Hair follicular keratinocyte (primary cell): ENCODE measurements around the gene KRTAP6-3. TPM values are rescaled to one million over a fixed set of nuclear protein-coding genes. Genes with fewer than 3 reads are reported as not detected.

Source experiments
- total RNA-seq: library from RNA; depleted of rRNA; stranded (reverse); fragments of >200 nt; gene quantifications from 2 replicates; pipeline ENCODE4 v1.2.3, GENCODE V29; 2015

KRTAP6-3 gene
- not detected in 2 replicates for total RNA-seq

GRCh38 chr21:30592140-30592539 is at the start of gene KRTAP6-3:
Gene KRTAP6-3, plus strand, starts transcription at chr21:30592440. Its CDS starts 6 bp downstream, at chr21:30592446.

GRCh38 chr21:30561264-30561895 is 30.9 kb upstream of the KRTAP6-3 start, which contains the start of gene KRTAP19-7:
Gene KRTAP19-7, minus strand, starts transcription at chr21:30561314. Its CDS starts 25 bp downstream, at chr21:30561289.

GRCh38 chr21:30590297-30590696 is 1.9 kb upstream of the KRTAP6-3 start, which contains the start of gene KRTAP22-2:
Gene KRTAP22-2, minus strand, starts transcription at chr21:30590397.

GRCh38 chr21:30598802-30599201 is 6.6 kb downstream of the KRTAP6-3 start, which contains the start of gene KRTAP6-2:
Gene KRTAP6-2, minus strand, starts transcription at chr21:30598902. Its CDS starts 28 bp downstream, at chr21:30598874.

GRCh38 chr21:30600787-30601186 is 8.5 kb downstream of the KRTAP6-3 start, which contains the start of gene KRTAP22-1:
Gene KRTAP22-1, plus strand, starts transcription at chr21:30601087.

GRCh38 chr21:30613836-30614235 is 21.6 kb downstream of the KRTAP6-3 start, which contains the start of gene KRTAP6-1:
Gene KRTAP6-1, minus strand, starts transcription at chr21:30613930. Its CDS starts 26 bp downstream, at chr21:30613904.

GRCh38 chr21:30616125-30616524 is 23.9 kb downstream of the KRTAP6-3 start, which contains the start of gene KRTAP20-1:
Gene KRTAP20-1, plus strand, starts transcription at chr21:30616425. Its CDS starts 30 bp downstream, at chr21:30616455.

GRCh38 chr21:30620522-30620921 is 28.3 kb downstream of the KRTAP6-3 start, which contains the start of gene KRTAP20-4:
Gene KRTAP20-4, plus strand, starts transcription at chr21:30620627.

GRCh38 chr21:30634906-30635305 is 42.7 kb downstream of the KRTAP6-3 start, which contains the start of gene KRTAP20-2:
Gene KRTAP20-2, plus strand, starts transcription at chr21:30635206. Its CDS starts 58 bp downstream, at chr21:30635264.

GRCh38 chr21:30642564-30642963 is 50.3 kb downstream of the KRTAP6-3 start, which contains the start of gene KRTAP20-3:
Gene KRTAP20-3, plus strand, starts transcription at chr21:30642864.

Other genes with a start within 250 kb of the KRTAP6-3 start
- gene KRTAP23-1, start 243.8 kb upstream of the KRTAP6-3 start, total RNA-seq = not detected in 2 replicates
- gene KRTAP13-2, start 220.2 kb upstream of the KRTAP6-3 start, total RNA-seq = not detected in 2 replicates
- not detected in 2 replicates for gene KRTAP13-1, start 196.4 kb upstream of the KRTAP6-3 start, total RNA-seq
- not detected in 2 replicates for gene KRTAP13-3, start 166.5 kb upstream of the KRTAP6-3 start, total RNA-seq
- not detected in 2 replicates for gene KRTAP13-4, start 162.2 kb upstream of the KRTAP6-3 start, total RNA-seq
- not detected in 2 replicates for gene KRTAP15-1, start 152.2 kb upstream of the KRTAP6-3 start, total RNA-seq
- gene KRTAP19-1, start 112.1 kb upstream of the KRTAP6-3 start, total RNA-seq = not detected in 2 replicates
- gene KRTAP19-2, start 105.0 kb upstream of the KRTAP6-3 start, total RNA-seq = not detected in 2 replicates
- not detected in 2 replicates for gene KRTAP19-3, start 100.4 kb upstream of the KRTAP6-3 start, total RNA-seq
- gene KRTAP19-4, start 95.3 kb upstream of the KRTAP6-3 start, total RNA-seq = not detected in 2 replicates
- gene KRTAP19-5, start 90.3 kb upstream of the KRTAP6-3 start, total RNA-seq = not detected in 2 replicates
- gene KRTAP19-6, start 50.6 kb upstream of the KRTAP6-3 start, total RNA-seq = not detected in 2 replicates
- not detected in 2 replicates for gene KRTAP19-7, start 31.1 kb upstream of the KRTAP6-3 start, total RNA-seq
- not detected in 2 replicates for gene KRTAP22-2, start 2.0 kb upstream of the KRTAP6-3 start, total RNA-seq
- not detected in 2 replicates for gene KRTAP6-2, start 6.5 kb downstream of the KRTAP6-3 start, total RNA-seq
- gene KRTAP22-1, start 8.6 kb downstream of the KRTAP6-3 start, total RNA-seq = not detected in 2 replicates
- not detected in 2 replicates for gene KRTAP6-1, start 21.5 kb downstream of the KRTAP6-3 start, total RNA-seq
- not detected in 2 replicates for gene KRTAP20-1, start 24.0 kb downstream of the KRTAP6-3 start, total RNA-seq
- gene KRTAP20-4, start 28.2 kb downstream of the KRTAP6-3 start, total RNA-seq = not detected in 2 replicates
- gene KRTAP20-2, start 42.8 kb downstream of the KRTAP6-3 start, total RNA-seq = not detected in 2 replicates
- gene KRTAP20-3, start 50.4 kb downstream of the KRTAP6-3 start, total RNA-seq = not detected in 2 replicates
- not detected in 2 replicates for gene KRTAP21-3, start 126.3 kb downstream of the KRTAP6-3 start, total RNA-seq
- not detected in 2 replicates for gene KRTAP21-2, start 154.8 kb downstream of the KRTAP6-3 start, total RNA-seq
- gene KRTAP21-1, start 163.0 kb downstream of the KRTAP6-3 start, total RNA-seq = not detected in 2 replicates
- gene KRTAP8-1, start 220.8 kb downstream of the KRTAP6-3 start, total RNA-seq = not detected in 2 replicates
- not detected in 2 replicates for gene KRTAP7-1, start 237.3 kb downstream of the KRTAP6-3 start, total RNA-seq